Measurements from ENCODE around the gene ACO2. TPM values are rescaled to one million over a fixed set of nuclear protein-coding genes. Genes with fewer than 3 reads are reported as not detected.

The ACO2 gene
- total and polyA plus RNA-seq, 2 of the 13 experiments (the other 11 are each of a cell fraction or from before 2014, with no cell fraction given): 19.2 to 45.6 TPM

GRCh38 chr22:41469218-41469851, 418 bp downstream of the ACO2 start (continued):
- TF ChIP-seq AHDC1 (CRISPR knock-in tag; IDR thresholded peaks at IDR 0.05; ENCODE audit: borderline replicate concordance) (0 out of 2 replicates have a peak, but pooled peaks have one; percentile 54), PAX8 (CRISPR knock-in tag; IDR thresholded peaks at IDR 0.05; ENCODE audit: borderline replicate concordance) (no peak), CTCF (CRISPR knock-in tag; IDR thresholded peaks at IDR 0.05) (peak; percentile 34; the same call in 1 of the 2 replicates), NBN (conservative IDR thresholded peaks at IDR 0.05) (no peak), TAF15 (IDR thresholded peaks at IDR 0.05; ENCODE audit: low read depth, low read length, poor library complexity, severe bottlenecking) (no peak), RBM22 (optimal IDR thresholded peaks at IDR 0.05; ENCODE audit: low read length) (no peak), SPEN (CRISPR knock-in tag; IDR thresholded peaks at IDR 0.05; ENCODE audit: low read depth) (no peak), ZNF800 (CRISPR knock-in tag; IDR thresholded peaks at IDR 0.05) (no peak), ZNF282 (IDR thresholded peaks at IDR 0.05; ENCODE audit: partially characterized antibody) (no peak), LBX2 (CRISPR knock-in tag; IDR thresholded peaks at IDR 0.05; ENCODE audit: borderline replicate concordance) (no peak), ISL2 (CRISPR knock-in tag; IDR thresholded peaks at IDR 0.05) (no peak), HMG20A (CRISPR knock-in tag; IDR thresholded peaks at IDR 0.05; ENCODE audit: borderline replicate concordance) (no peak), ZNF775 (CRISPR knock-in tag; IDR thresholded peaks at IDR 0.05; ENCODE audit: borderline replicate concordance) (no peak), ZNF441 (CRISPR knock-in tag; IDR thresholded peaks at IDR 0.05; ENCODE audit: borderline replicate concordance) (0 out of 2 replicates have a peak, but pooled peaks have one; percentile 25), RELA (CRISPR knock-in tag; IDR thresholded peaks at IDR 0.05) (no peak), ZSCAN31 (CRISPR knock-in tag; IDR thresholded peaks at IDR 0.05; ENCODE audit: low read depth) (no peak), DZIP1 (CRISPR knock-in tag; IDR thresholded peaks at IDR 0.05) (no peak)

Measured in HepG2 (cell line).